NB4 (cell line): ENCODE data around the gene PPA1.

Experiments
- CTCF ChIP-seq: IDR thresholded peaks from one replicate; pipeline ENCODE4 v1.5.1; 2012; ENCODE audit warnings: low read depth, low read length
- POLR2A ChIP-seq: IDR thresholded peaks from 2 replicates; pipeline ENCODE4 v1.6.1; 2011; ENCODE audit warnings: mild to moderate bottlenecking; ENCODE audit not compliant: insufficient read length; ENCODE audit errors: extremely low read depth

- TF ChIP-seq CTCF (peak; percentile 15), POLR2A (no peak)
Observed at GRCh38 chr10:70272925-70273316, 39.7 kb upstream of the PPA1 start.
